ENCODE measurements around the gene POLR2F. TPM values are rescaled to one million over a fixed set of nuclear protein-coding genes. Genes with fewer than 3 reads are reported as not detected.
"Not testable (repeated sequence)": the region's sequence is repeated elsewhere in the genome, so short reads cannot be mapped to it uniquely, and the experiment has no call there.

The POLR2F gene
- total RNA-seq, 4 donors from 2014 or later: 33.3 to 83.9 (median 57.6) TPM

DNA sequence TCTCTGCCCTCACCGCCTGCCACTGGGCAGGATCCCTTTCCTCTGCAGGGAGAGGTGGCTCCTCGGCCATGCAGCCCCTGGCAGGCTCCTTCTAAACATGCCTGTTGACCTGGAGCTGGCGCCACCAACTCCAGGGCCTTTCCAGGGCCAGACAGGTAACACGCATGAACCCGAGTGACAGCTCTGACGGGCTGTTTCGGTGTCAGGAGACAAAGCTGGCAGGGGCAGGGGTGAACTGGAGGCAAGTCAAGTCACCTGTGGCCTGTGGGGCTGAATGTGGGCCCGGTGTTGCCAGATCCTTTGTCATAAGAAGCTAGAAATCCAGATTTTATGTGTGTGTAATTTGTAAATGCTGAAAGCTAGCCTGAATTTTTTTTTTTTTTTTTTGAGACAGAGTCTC lies 11.4 kb upstream of the POLR2F start:
- DNase-seq (ENCODE audit: low spot score in 2 of 2): no peak
- intact Hi-C loops (cut with DNase I; ENCODE audit: low total_unique reads): no loop called here
- no peak for TF ChIP-seq POLR2A (IDR thresholded peaks at IDR 0.05)
- TF ChIP-seq, protein P1, sequence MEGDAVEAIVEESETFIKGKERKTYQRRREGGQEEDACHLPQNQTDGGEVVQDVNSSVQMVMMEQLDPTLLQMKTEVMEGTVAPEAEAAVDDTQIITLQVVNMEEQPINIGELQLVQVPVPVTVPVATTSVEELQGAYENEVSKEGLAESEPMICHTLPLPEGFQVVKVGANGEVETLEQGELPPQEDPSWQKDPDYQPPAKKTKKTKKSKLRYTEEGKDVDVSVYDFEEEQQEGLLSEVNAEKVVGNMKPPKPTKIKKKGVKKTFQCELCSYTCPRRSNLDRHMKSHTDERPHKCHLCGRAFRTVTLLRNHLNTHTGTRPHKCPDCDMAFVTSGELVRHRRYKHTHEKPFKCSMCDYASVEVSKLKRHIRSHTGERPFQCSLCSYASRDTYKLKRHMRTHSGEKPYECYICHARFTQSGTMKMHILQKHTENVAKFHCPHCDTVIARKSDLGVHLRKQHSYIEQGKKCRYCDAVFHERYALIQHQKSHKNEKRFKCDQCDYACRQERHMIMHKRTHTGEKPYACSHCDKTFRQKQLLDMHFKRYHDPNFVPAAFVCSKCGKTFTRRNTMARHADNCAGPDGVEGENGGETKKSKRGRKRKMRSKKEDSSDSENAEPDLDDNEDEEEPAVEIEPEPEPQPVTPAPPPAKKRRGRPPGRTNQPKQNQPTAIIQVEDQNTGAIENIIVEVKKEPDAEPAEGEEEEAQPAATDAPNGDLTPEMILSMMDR (IDR thresholded peaks at IDR 0.05): no peak
- WGBS, 2 donors: 91 to 95% methylated on average over 8 of the region's 8 CpGs
- H3K4me3 ChIP-seq (ENCODE audit: low read depth, poor library complexity, severe bottlenecking): no peak overlapping the region

DNA sequence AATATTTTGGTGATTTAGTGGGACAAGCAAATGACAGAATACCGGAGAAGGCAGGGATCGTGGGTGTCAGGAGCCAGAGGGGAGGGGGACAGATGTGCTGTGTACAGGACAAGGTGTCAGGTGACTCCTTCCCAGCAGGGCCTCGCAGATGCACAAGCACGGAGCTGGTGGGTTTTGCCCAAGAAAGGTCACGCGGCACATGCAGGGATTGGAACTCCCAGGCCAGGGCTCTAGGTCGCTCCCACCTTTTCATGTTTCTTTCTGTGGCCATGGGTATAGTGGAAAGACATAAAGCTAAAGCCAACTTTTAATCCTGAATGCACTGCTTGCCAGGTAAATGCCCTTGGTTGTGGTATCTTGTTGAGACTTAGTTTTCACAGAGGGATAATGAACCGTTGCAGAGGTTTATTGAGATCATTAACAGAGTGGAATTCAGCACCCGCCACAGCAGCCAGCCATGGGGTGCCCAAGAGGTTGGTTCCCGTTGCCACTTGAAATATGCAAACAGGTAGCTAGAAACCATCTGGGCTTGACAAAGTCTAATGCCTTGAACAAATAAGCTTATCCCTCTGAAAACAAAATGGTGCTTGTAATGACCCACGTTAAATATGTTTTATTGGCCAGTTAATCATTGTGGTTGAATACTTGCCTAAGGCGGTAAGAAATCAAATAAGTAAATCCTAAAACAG lies 10.2 kb upstream of the POLR2F start:
- DNase-seq (ENCODE audit: low spot score in 2 of 2): no peak
- TF ChIP-seq, protein P1 (IDR thresholded peaks at IDR 0.05): no peak
- no peak for TF ChIP-seq POLR2A (IDR thresholded peaks at IDR 0.05)
- intact Hi-C loops (cut with DNase I; ENCODE audit: low total_unique reads): no loop called here
- WGBS, 2 donors: 88 to 89% methylated on average over 12 of the region's 12 CpGs
- no peak overlapping the region for H3K4me3 ChIP-seq (ENCODE audit: low read depth, poor library complexity, severe bottlenecking)

DNA sequence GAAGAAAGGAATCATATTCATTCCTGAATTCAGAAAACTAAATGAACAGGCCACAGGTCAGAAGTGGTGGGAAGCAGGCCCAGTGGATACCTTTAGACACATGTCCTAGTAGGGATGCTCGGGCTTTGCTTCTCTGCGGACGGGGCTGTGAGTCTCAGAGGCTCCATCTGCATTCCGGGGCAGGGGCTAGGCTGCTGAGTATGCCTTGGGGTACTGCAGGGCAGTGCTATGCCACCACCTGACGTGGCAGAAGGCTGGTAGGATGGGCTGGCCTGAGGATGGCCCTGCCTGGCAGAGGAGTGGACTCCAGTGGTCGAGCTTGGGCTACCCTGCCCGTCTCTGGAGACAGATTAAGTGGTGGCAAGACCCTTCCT lies 9.7 kb upstream of the POLR2F start:
- WGBS, 2 donors: 90 to 91% methylated on average over 7 of the region's 7 CpGs
- DNase-seq (ENCODE audit: low spot score in 2 of 2): no peak
- TF ChIP-seq, protein P1 (IDR thresholded peaks at IDR 0.05): no peak
- no peak for TF ChIP-seq POLR2A (IDR thresholded peaks at IDR 0.05)

DNA sequence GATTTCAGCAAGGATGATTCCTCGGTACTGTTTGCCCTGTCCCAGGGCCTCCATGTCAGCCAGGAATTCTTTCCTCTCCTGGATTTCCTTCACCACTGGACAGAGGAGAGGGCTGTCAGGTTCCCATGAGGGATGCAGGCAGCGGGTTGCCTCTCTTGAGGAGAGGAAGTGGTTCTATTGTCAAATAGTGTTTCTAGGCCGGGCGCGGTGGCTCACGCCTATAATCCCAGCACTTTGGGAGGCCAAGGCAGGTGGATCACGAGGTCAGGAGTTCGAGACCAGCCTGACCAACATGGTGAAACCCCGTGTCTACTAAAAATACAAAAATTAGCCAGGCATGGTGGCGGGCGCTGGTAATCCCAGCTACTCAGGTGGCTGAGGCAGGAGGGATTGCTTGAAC lies 9.1 kb upstream of the POLR2F start:
- intact Hi-C loops (cut with DNase I; ENCODE audit: low total_unique reads); H3K4me3 ChIP-seq (ENCODE audit: low read depth, poor library complexity, severe bottlenecking); DNase-seq (ENCODE audit: low spot score in 2 of 2): not testable (repeated sequence)
- WGBS, 2 donors: 88 to 94% methylated on average over 11 of the region's 11 CpGs

More for the DNA sequence above, 9.7 kb upstream of the POLR2F start:
- H3K4me3 ChIP-seq (ENCODE audit: low read depth, poor library complexity, severe bottlenecking): no peak overlapping the region
- intact Hi-C loops (cut with DNase I; ENCODE audit: low total_unique reads): no loop called here

DNA sequence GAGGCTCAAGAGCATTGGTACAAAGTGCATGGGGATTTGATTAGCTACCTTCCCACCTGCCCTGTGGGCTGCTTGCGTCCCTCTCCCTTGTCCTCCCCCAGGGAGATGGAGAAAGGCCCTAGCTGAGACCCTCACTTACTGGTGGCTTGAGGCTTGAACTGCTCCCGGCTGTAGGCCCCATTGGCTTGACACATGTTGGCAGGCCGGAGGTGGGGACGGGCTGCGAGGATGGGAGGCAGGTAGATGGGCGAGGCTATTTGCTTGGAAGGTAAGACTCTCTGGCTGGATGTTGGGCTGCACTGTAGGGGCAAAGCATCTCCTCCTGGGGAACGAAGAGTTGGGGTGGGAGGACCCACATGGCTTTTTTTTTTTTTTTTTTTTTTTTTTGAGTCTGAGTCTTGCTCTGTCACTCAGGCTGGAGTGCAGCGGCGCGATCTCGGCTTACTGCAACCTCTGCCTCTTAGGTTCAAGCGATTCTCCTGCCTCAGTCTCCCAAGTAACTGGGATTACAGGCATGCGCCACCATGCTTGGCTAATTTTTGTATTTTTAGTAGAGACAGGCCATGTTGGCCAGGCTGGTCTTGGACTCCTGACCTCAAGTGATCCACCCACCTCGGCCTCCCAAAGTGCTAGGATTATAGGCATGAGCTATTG lies 6.2 kb upstream of the POLR2F start:
- DNase-seq (ENCODE audit: low spot score in 2 of 2); H3K4me3 ChIP-seq (ENCODE audit: low read depth, poor library complexity, severe bottlenecking); intact Hi-C loops (cut with DNase I; ENCODE audit: low total_unique reads): not testable (repeated sequence)
- 91 to 92% methylated on average over 14 of the region's 14 CpGs for WGBS, 2 donors

DNA sequence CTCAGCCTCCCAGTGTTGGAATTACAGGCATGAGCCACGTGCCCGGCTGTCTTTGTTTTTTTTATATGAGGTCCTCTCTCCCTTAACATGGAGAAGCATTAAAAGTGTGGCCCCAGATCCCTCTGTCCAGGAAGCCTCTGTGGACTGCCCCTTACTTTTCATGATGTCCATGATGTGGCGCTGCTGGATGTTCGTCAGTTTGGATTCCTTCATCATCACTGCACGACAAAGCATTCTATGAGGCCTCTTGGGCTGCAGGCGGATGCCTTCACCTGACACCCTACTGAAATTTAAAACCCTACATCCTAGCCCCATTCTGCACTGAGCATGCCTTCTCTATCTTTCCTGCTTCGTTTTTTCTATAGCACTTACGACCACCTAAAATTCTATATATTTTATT lies 2.2 kb upstream of the POLR2F start:
- H3K4me3 ChIP-seq (ENCODE audit: low read depth, poor library complexity, severe bottlenecking): no peak overlapping the region
- intact Hi-C loops (cut with DNase I; ENCODE audit: low total_unique reads): no loop called here
- no peak for DNase-seq (ENCODE audit: low spot score in 2 of 2)
- 55 to 58% methylated on average over 8 of the region's 8 CpGs for WGBS, 2 donors
- no peak for TF ChIP-seq POLR2A (IDR thresholded peaks at IDR 0.05)
- TF ChIP-seq, protein P1 (IDR thresholded peaks at IDR 0.05): no peak

DNA sequence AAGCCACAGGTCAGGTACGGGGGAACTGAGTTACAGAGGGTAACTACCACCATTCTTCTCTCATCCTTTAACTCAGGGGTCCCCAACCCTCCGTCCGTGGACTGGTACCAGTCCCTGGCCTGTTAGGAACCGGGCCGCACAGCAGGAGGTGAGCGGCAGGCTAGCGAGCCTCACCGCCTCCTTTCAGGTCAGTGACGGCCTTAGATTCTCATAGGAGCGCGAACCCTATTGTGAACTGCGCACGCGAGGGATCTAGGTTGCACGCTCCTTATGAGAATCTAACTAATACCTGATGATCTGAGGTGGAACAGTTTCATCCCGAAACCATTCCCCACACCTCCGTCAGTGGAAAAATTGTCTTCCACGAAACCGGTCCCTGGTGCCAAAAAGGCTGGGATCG lies 870 bp upstream of the POLR2F start:
- WGBS, 2 donors: 4 to 8% methylated on average over 20 of the region's 20 CpGs
- intact Hi-C loops (cut with DNase I; ENCODE audit: low total_unique reads); DNase-seq (ENCODE audit: low spot score in 2 of 2); H3K4me3 ChIP-seq (ENCODE audit: low read depth, poor library complexity, severe bottlenecking): not testable (repeated sequence)

All from lower leg skin (tissue), 4 donors.